ENCODE data around the gene CBFA2T3.

GRCh38 chr16:89005201-89006035 is 28.4 kb upstream of the CBFA2T3 start:
- no peak for TF ChIP-seq POLR2A (IDR thresholded peaks at IDR 0.05)
- TF ChIP-seq CTCF (IDR thresholded peaks at IDR 0.05), result no peak
